Mesendoderm (in vitro differentiated cells): ENCODE results near the gene EFNB2.

Experiments
- DNase-seq: peaks from one replicate; pipeline ENCODE4 v3.0.0; 2013
- H2AK5ac ChIP-seq: 2 replicates; pipeline ENCODE4 v1.6.1; 2013; ENCODE audit warnings: low read length, inconsistent platforms
- H2BK120ac ChIP-seq: 2 replicates; pipeline ENCODE4 v1.6.1; 2013; ENCODE audit warnings: low read depth, mild to moderate bottlenecking, low read length, moderate library complexity, mixed read lengths
- H2BK15ac ChIP-seq: replicated peaks from 2 replicates; pipeline ENCODE4 v1.6.1; 2013; ENCODE audit warnings: low read depth, mild to moderate bottlenecking, moderate library complexity
- H2BK5ac ChIP-seq: 2 replicates; pipeline ENCODE4 v1.6.1; 2013; ENCODE audit warnings: low read length, inconsistent platforms
- H3K18ac ChIP-seq: 2 replicates; pipeline ENCODE4 v1.6.1; 2013; ENCODE audit warnings: mild to moderate bottlenecking, low read length, mixed read lengths
- H3K23ac ChIP-seq: one replicate; pipeline ENCODE4 v1.6.1; 2013; ENCODE audit warnings: low read length
- H3K27ac ChIP-seq: 2 replicates; pipeline ENCODE4 v1.5.1; 2013; ENCODE audit warnings: low read depth, mild to moderate bottlenecking, inconsistent platforms, low read length, moderate library complexity
- H3K27me3 ChIP-seq: 2 replicates; pipeline ENCODE4 v1.6.1; 2013; ENCODE audit warnings: low read length, control low read depth, mild to moderate bottlenecking, inconsistent platforms; ENCODE audit not compliant: insufficient read depth, poor library complexity
- H3K36me3 ChIP-seq: 2 replicates; pipeline ENCODE4 v1.6.1; 2013; ENCODE audit warnings: low read length, inconsistent platforms; ENCODE audit not compliant: control insufficient read depth, insufficient read depth
- H3K4ac ChIP-seq: one replicate; pipeline ENCODE4 v1.6.1; 2013; ENCODE audit warnings: low read depth, mild to moderate bottlenecking, low read length, moderate library complexity
- H3K4me1 ChIP-seq: 2 replicates; pipeline ENCODE4 v1.6.1; 2013; ENCODE audit warnings: low read depth, low read length, inconsistent platforms; ENCODE audit not compliant: control insufficient read depth
- H3K4me2 ChIP-seq: 2 replicates; pipeline ENCODE4 v1.6.1; 2013; ENCODE audit warnings: low read length
- H3K4me3 ChIP-seq: 2 replicates; pipeline ENCODE4 v1.5.1; 2013; ENCODE audit warnings: mild to moderate bottlenecking, low read length
- H3K56ac ChIP-seq: one replicate; pipeline ENCODE4 v1.6.1; 2013; ENCODE audit warnings: low read length
- H3K79me1 ChIP-seq: 2 replicates; pipeline ENCODE4 v1.6.1; 2013; ENCODE audit warnings: low read length, inconsistent platforms
- H3K79me2 ChIP-seq: 2 replicates; pipeline ENCODE4 v1.6.1; 2013; ENCODE audit warnings: mild to moderate bottlenecking, low read length; ENCODE audit not compliant: control insufficient read depth, insufficient read depth
- H3K9ac ChIP-seq: 2 replicates; pipeline ENCODE4 v1.6.1; 2013; ENCODE audit warnings: low read length, inconsistent platforms
- H4K5ac ChIP-seq: one replicate; pipeline ENCODE4 v1.6.1; 2013; ENCODE audit warnings: low read length
- H4K8ac ChIP-seq: one replicate; pipeline ENCODE4 v1.6.1; 2013; ENCODE audit warnings: low read depth, mild to moderate bottlenecking, control low read depth, low read length, moderate library complexity
- WGBS: extraction: QIAGEN DNeasy Blood & Tissue Kit; methylation state at CpG from one replicate; pipeline ENCODE4 v1.1.7; 2013; ENCODE audit warnings: low lambda C conversion rate, missing lambda C conversion rate; ENCODE audit not compliant: insufficient coverage; ENCODE audit errors: extremely low coverage; 5-methylcytosine and 5-hydroxymethylcytosine counted together

EFNB2 gene

DNA sequence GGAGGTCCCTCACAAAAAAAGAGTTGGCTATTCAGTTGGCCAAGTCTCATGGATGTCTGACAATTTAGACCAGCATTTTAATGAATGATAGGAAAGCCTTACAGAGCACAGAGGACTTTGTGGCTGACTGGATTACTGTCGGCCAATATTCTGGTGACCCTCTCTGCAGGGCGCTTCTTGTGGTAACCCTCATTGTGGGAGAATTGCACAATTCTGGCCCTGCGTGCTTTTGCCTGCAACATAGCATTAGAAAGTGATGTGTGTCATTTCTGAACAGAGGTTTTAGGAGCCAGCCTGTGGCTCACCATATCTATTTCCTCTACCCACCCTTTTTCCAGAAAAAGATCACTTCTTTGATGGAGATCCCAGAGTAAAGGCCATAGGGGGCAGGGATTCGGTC is 71.4 kb downstream of the EFNB2 start:
- no peaks in the 10 kb centered on the region for H3K79me2 ChIP-seq
- H3K9ac ChIP-seq, result no peak overlapping the region
- no peak overlapping the region for H3K4me3 ChIP-seq
- H3K4me2 ChIP-seq, result no peak overlapping the region
- H2BK120ac ChIP-seq, result no peak overlapping the region
- H4K5ac ChIP-seq, result no peak overlapping the region
- no peak for DNase-seq
- H3K23ac ChIP-seq, result no peak overlapping the region
- no peak overlapping the region for H2BK5ac ChIP-seq
- no peak overlapping the region for H3K18ac ChIP-seq
- H2BK15ac ChIP-seq, result no peak overlapping the region
- H3K4me1 ChIP-seq, result peaks cover 3% of the 10 kb centered on the region
- no peaks in the 10 kb centered on the region for H3K79me1 ChIP-seq
- H2AK5ac ChIP-seq, result no peak overlapping the region
- no CpG with 5 or more reads among the region's 4 CpGs for WGBS
- H4K8ac ChIP-seq, result no peak overlapping the region
- no peaks in the 10 kb centered on the region for H3K27me3 ChIP-seq
- H3K27ac ChIP-seq, result no peak overlapping the region
- no peak overlapping the region for H3K4ac ChIP-seq
- no peaks in the 10 kb centered on the region for H3K36me3 ChIP-seq
- no peak overlapping the region for H3K56ac ChIP-seq

DNA sequence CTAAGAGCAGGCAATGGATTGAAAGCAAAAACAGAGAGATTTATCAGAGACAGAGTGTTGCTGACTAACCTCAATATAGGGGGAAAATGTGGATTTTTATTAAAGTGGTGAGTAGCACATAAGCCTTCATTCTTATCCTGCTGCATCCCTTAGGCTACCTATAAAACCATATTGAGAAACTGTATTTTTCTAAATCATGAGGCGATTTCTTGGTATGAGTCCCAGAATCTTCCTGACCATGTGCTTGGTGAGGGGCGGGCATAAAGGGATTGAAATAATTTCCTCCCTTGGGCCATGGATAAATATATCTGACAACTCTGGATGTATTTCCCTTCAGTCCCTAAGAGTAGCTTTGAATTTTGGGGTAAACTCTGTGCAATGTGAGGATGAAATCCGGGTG is 72.8 kb downstream of the EFNB2 start:
- Histone ChIP-seq H3K79me2 (no peaks in the 10 kb centered on the region), H2BK15ac (no peak overlapping the region)
- no CpG with 5 or more reads among the region's 3 CpGs for WGBS

DNA sequence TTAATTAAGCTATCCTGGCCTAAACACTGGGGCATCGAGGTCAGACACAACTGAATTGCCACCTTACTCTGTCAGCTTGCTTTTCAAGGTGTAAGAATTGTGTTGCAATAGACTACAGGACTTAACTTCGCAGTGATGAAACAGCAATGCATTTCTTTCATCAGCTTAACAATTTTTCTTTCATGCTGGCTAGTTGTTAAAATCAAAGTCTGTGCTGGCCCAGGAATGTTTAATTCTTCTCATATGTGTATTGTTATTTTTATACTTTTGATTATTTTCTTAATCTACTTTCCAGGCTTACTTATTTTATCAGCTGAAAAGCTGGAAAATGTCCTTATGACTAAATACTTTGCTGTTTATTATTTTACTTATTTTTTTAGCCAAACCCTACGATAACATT is 79.7 kb downstream of the EFNB2 start:
- H3K18ac ChIP-seq, result no peak overlapping the region
- H3K79me2 ChIP-seq, result no peaks in the 10 kb centered on the region
- no peak overlapping the region for H2BK5ac ChIP-seq
- H2AK5ac ChIP-seq, result no peak overlapping the region
- no peaks in the 10 kb centered on the region for H3K79me1 ChIP-seq
- H4K8ac ChIP-seq, result no peak overlapping the region
- no peak overlapping the region for H3K4me3 ChIP-seq
- no peak overlapping the region for H3K4me2 ChIP-seq
- H3K27ac ChIP-seq, result no peak overlapping the region
- H3K9ac ChIP-seq, result no peak overlapping the region
- no peaks in the 10 kb centered on the region for H3K4me1 ChIP-seq
- DNase-seq, result no peak
- H4K5ac ChIP-seq, result no peak overlapping the region
- no CpG with 5 or more reads among the region's 3 CpGs for WGBS
- no peaks in the 10 kb centered on the region for H3K27me3 ChIP-seq
- H3K36me3 ChIP-seq, result no peaks in the 10 kb centered on the region
- no peak overlapping the region for H2BK120ac ChIP-seq
- H3K4ac ChIP-seq, result no peak overlapping the region
- H2BK15ac ChIP-seq, result no peak overlapping the region
- no peak overlapping the region for H3K56ac ChIP-seq
- no peak overlapping the region for H3K23ac ChIP-seq

More for the DNA sequence above, 72.8 kb downstream of the EFNB2 start:
- Histone ChIP-seq H2BK120ac (no peak overlapping the region), H3K4me1 (no peaks in the 10 kb centered on the region), H3K79me1 (no peaks in the 10 kb centered on the region), H3K27ac (no peak overlapping the region), H3K4me2 (no peak overlapping the region), H3K4me3 (no peak overlapping the region), H3K4ac (no peak overlapping the region), H3K36me3 (no peaks in the 10 kb centered on the region), H3K23ac (no peak overlapping the region), H3K9ac (no peak overlapping the region), H3K18ac (no peak overlapping the region), H4K8ac (no peak overlapping the region), H3K27me3 (no peaks in the 10 kb centered on the region), H3K56ac (no peak overlapping the region), H4K5ac (no peak overlapping the region), H2AK5ac (no peak overlapping the region), H2BK5ac (no peak overlapping the region)
- no peak for DNase-seq

DNA sequence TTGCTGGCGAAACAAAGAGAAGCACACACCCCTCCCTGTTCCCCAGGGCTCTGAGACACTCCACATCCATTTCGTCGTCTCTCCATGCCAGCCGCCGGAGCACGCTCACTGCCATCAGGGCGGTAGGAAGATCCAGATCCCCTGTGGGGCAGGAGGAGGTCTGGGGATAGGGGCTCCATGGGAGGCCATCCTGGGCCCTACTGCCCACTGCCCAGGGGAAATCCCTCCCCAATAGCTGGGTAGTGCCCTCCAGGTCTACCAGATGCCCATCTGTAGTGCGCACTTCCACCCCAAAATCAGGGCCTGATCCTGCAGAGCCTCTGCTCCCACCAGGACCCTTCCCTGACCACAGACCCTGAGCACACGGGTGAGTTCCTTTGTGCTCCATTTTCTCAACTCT is 80.3 kb downstream of the EFNB2 start:
- H3K9ac ChIP-seq, result no peak overlapping the region
- no peak overlapping the region for H4K5ac ChIP-seq
- H2BK15ac ChIP-seq, result no peak overlapping the region
- H3K27me3 ChIP-seq, result no peaks in the 10 kb centered on the region
- no peak overlapping the region for H3K4me2 ChIP-seq
- H3K79me1 ChIP-seq, result no peaks in the 10 kb centered on the region
- no peak overlapping the region for H3K4ac ChIP-seq
- no peak overlapping the region for H2BK5ac ChIP-seq
- no peak overlapping the region for H3K18ac ChIP-seq
- no peaks in the 10 kb centered on the region for H3K4me1 ChIP-seq
- H3K56ac ChIP-seq, result no peak overlapping the region
- no peak for DNase-seq
- no peak overlapping the region for H3K4me3 ChIP-seq
- WGBS, result no CpG with 5 or more reads among the region's 9 CpGs
- no peak overlapping the region for H3K23ac ChIP-seq
- no peak overlapping the region for H2BK120ac ChIP-seq
- no peaks in the 10 kb centered on the region for H3K36me3 ChIP-seq
- H4K8ac ChIP-seq, result no peak overlapping the region
- H3K27ac ChIP-seq, result no peak overlapping the region
- H3K79me2 ChIP-seq, result no peaks in the 10 kb centered on the region
- H2AK5ac ChIP-seq, result no peak overlapping the region

DNA sequence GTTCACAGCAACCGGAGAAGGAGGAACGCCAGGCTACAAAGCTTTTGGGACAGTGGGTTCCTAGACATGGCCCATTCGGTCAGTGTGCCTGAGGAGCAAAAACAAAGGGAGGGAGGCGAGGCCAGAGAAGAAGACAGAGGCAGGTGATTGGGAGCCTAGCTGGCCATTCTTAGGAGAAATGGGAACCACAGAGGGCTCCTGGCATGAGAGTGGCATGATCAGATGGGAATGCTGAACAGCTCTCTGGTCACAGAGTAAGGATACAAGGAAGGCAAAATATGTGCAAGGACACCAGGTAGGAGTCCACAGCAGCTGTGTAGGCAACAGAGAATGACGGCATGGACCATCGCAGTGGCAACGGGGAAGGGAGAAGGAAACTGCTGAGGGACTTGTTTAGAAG is 82.4 kb downstream of the EFNB2 start:
- H3K4me2 ChIP-seq, result no peak overlapping the region
- no peak overlapping the region for H2BK5ac ChIP-seq
- H4K5ac ChIP-seq, result no peak overlapping the region
- H3K27ac ChIP-seq, result no peak overlapping the region
- H2BK15ac ChIP-seq, result no peak overlapping the region
- no peaks in the 10 kb centered on the region for H3K4me1 ChIP-seq
- no peak overlapping the region for H3K23ac ChIP-seq
- no peak overlapping the region for H3K4ac ChIP-seq
- no peaks in the 10 kb centered on the region for H3K79me1 ChIP-seq
- H2BK120ac ChIP-seq, result no peak overlapping the region
- H3K9ac ChIP-seq, result no peak overlapping the region
- no peak for DNase-seq
- H3K36me3 ChIP-seq, result no peaks in the 10 kb centered on the region
- no peak overlapping the region for H3K4me3 ChIP-seq
- no peak overlapping the region for H3K18ac ChIP-seq
- no peaks in the 10 kb centered on the region for H3K27me3 ChIP-seq
- H2AK5ac ChIP-seq, result no peak overlapping the region
- no peak overlapping the region for H4K8ac ChIP-seq
- WGBS, result no CpG with 5 or more reads among the region's 7 CpGs
- H3K79me2 ChIP-seq, result no peaks in the 10 kb centered on the region
- no peak overlapping the region for H3K56ac ChIP-seq

DNA sequence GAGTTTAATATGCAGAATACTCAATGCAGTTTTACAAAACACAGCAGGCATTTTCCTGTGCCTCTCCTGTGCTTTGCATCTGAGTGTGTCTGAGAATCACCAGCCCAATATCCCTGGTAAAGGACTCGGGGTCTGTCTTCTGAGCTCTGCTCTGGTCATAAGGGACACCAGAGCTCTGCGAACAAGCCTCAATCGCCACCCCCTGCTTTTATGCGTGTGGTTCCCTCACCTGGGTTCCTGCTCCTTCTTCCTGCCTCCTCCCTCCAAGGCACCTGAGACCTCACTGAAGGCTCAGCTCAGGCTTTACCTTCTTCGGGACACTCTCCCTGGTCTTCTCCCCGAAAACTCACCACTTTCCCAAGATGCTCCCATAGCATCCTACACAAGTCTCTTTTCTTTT is 84.5 kb downstream of the EFNB2 start:
- Histone ChIP-seq H2BK15ac (no peak overlapping the region), H3K9ac (no peak overlapping the region), H2BK120ac (no peak overlapping the region), H3K27me3 (no peaks in the 10 kb centered on the region), H3K4me3 (no peak overlapping the region), H3K36me3 (no peaks in the 10 kb centered on the region), H3K18ac (no peak overlapping the region), H3K23ac (no peak overlapping the region), H3K4me2 (no peak overlapping the region), H3K4ac (no peak overlapping the region), H3K4me1 (no peaks in the 10 kb centered on the region), H3K27ac (no peak overlapping the region), H2BK5ac (no peak overlapping the region), H4K8ac (no peak overlapping the region), H4K5ac (no peak overlapping the region), H3K56ac (no peak overlapping the region), H2AK5ac (no peak overlapping the region), H3K79me2 (no peaks in the 10 kb centered on the region), H3K79me1 (no peaks in the 10 kb centered on the region)
- WGBS, result 100% methylated on average over 1 of the region's 6 CpGs
- no peak for DNase-seq
